ENCODE measurements around the gene ZNF672.

ZNF672 gene

GRCh38 chr1:248844526-248844925, 6.5 kb downstream of the ZNF672 start:
- TF ChIP-seq CTCF (IDR thresholded peaks at IDR 0.05; ENCODE audit: low read depth, low read length, poor library complexity, severe bottlenecking), result no peak
- no peak for TF ChIP-seq EZH2phosphoT487 (IDR thresholded peaks at IDR 0.05; ENCODE audit: borderline replicate concordance, low read length)
- Histone ChIP-seq H3K79me2 (ENCODE audit: control insufficient read depth, low read length) (peaks cover 30% of the 10 kb centered on the region), H3K27ac (ENCODE audit: low read depth, low read length) (no peak overlapping the region), H3F3A (ENCODE audit: control insufficient read depth, insufficient read depth) (peaks cover 4% of the 10 kb centered on the region; the same call in 1 of the 2 replicates), H3K4me3 (ENCODE audit: low read length) (no peak overlapping the region), H4K20me1 (ENCODE audit: control insufficient read depth, insufficient read depth, low read depth, low read length) (peaks cover 4% of the 10 kb centered on the region; the same call in 1 of the 2 replicates), H3K9me2 (replicated peaks; ENCODE audit: control insufficient read depth, low read length) (no peaks in the 10 kb centered on the region), H3K27me3 (ENCODE audit: control insufficient read depth, low read length) (no peaks in the 10 kb centered on the region), H3K9me3 (ENCODE audit: control insufficient read depth, insufficient read depth, low read length) (no peaks in the 10 kb centered on the region), H3K4me2 (ENCODE audit: low read length) (no peak overlapping the region), H3K36me3 (ENCODE audit: control insufficient read depth, low read length) (peaks cover 60% of the 10 kb centered on the region), H3K4me1 (ENCODE audit: control insufficient read depth, low read length) (peaks cover 5% of the 10 kb centered on the region)

- no peaks in the 10 kb centered on the region for H4K20me1 ChIP-seq (ENCODE audit: control insufficient read depth, insufficient read depth, low read depth, low read length)
- TF ChIP-seq EZH2phosphoT487 (IDR thresholded peaks at IDR 0.05; ENCODE audit: borderline replicate concordance, low read length) (no peak), CTCF (IDR thresholded peaks at IDR 0.05; ENCODE audit: low read depth, low read length, poor library complexity, severe bottlenecking) (no peak)
- H3K9me2 ChIP-seq (replicated peaks; ENCODE audit: control insufficient read depth, low read length), result no peaks in the 10 kb centered on the region
- no peaks in the 10 kb centered on the region for H3K9me3 ChIP-seq (ENCODE audit: control insufficient read depth, insufficient read depth, low read length)
- peaks cover 3% of the 10 kb centered on the region for H3K4me1 ChIP-seq (ENCODE audit: control insufficient read depth, low read length)
- peaks cover 4% of the 10 kb centered on the region; the same call in 1 of the 2 replicates for H3F3A ChIP-seq (ENCODE audit: control insufficient read depth, insufficient read depth)
- peaks cover 2% of the 10 kb centered on the region for H3K79me2 ChIP-seq (ENCODE audit: control insufficient read depth, low read length)
- H3K27ac ChIP-seq (ENCODE audit: low read depth, low read length), result no peak overlapping the region
- H3K4me2 ChIP-seq (ENCODE audit: low read length), result no peak overlapping the region
- no peaks in the 10 kb centered on the region for H3K27me3 ChIP-seq (ENCODE audit: control insufficient read depth, low read length)
- peaks cover 81% of the 10 kb centered on the region for H3K36me3 ChIP-seq (ENCODE audit: control insufficient read depth, low read length)
- H3K4me3 ChIP-seq (ENCODE audit: low read length), result no peak overlapping the region
Observed at GRCh38 chr1:248847181-248847955, 9.3 kb downstream of the ZNF672 start.

GRCh38 chr1:248847956-248848561, 10.0 kb downstream of the ZNF672 start:
- peaks cover 4% of the 10 kb centered on the region; the same call in 1 of the 2 replicates for H3F3A ChIP-seq (ENCODE audit: control insufficient read depth, insufficient read depth)
- H3K79me2 ChIP-seq (ENCODE audit: control insufficient read depth, low read length), result no peaks in the 10 kb centered on the region
- H3K27ac ChIP-seq (ENCODE audit: low read depth, low read length), result no peak overlapping the region
- peaks cover 10% of the 10 kb centered on the region for H3K4me1 ChIP-seq (ENCODE audit: control insufficient read depth, low read length)
- H3K27me3 ChIP-seq (ENCODE audit: control insufficient read depth, low read length), result no peaks in the 10 kb centered on the region
- peaks cover 86% of the 10 kb centered on the region for H3K36me3 ChIP-seq (ENCODE audit: control insufficient read depth, low read length)
- no peak overlapping the region for H3K4me2 ChIP-seq (ENCODE audit: low read length)
- TF ChIP-seq EZH2phosphoT487 (IDR thresholded peaks at IDR 0.05; ENCODE audit: borderline replicate concordance, low read length), result no peak
- no peak for TF ChIP-seq CTCF (IDR thresholded peaks at IDR 0.05; ENCODE audit: low read depth, low read length, poor library complexity, severe bottlenecking)
- no peaks in the 10 kb centered on the region for H4K20me1 ChIP-seq (ENCODE audit: control insufficient read depth, insufficient read depth, low read depth, low read length)
- no peaks in the 10 kb centered on the region for H3K9me2 ChIP-seq (replicated peaks; ENCODE audit: control insufficient read depth, low read length)
- H3K9me3 ChIP-seq (ENCODE audit: control insufficient read depth, insufficient read depth, low read length), result no peaks in the 10 kb centered on the region
- no peak overlapping the region for H3K4me3 ChIP-seq (ENCODE audit: low read length)
